Measurements from ENCODE around the gene ATP8B4.

ATP8B4 gene

GRCh38 chr15:49847423-49848281, 271.4 kb downstream of the ATP8B4 start:
- no peak for DNase-seq

- DNase-seq, result no peak
Observed at GRCh38 chr15:49844390-49844789, 274.6 kb downstream of the ATP8B4 start.

- DNase-seq, result no peak
Observed at GRCh38 chr15:49843725-49844124, 275.3 kb downstream of the ATP8B4 start.

DNA sequence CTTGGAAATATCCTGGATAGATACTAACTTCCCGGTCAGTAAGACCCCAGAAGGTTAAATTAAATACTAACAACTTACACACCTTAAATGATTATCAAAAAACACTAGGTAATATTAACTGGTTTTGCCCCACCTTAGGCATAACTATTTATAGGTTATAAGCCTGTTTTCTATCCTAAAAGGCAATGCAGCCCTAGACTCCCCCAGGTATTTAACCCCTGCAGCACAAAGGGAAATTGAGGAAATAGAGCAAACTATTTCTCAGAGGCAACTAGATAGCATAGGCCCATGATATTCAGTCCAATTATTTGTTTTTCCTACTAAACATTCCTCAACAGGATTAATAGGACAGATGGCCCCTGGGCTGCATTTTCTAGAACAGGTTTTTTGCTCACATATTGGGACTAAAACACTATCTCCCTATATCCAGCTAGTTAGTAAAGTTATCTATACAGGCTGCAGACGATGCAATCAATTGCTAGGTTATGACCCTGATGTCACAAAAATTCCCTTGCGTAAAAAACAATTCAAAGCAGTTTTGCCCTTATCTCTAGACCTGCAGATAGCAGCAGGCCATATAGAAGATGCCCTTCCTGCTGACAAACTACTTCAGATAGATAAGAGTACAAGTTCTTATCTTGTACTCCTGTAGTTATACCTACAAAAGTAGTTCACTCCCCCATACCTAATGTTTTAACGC, 276.9 kb downstream of the ATP8B4 start:
- DNase-seq, result no peak

DNA sequence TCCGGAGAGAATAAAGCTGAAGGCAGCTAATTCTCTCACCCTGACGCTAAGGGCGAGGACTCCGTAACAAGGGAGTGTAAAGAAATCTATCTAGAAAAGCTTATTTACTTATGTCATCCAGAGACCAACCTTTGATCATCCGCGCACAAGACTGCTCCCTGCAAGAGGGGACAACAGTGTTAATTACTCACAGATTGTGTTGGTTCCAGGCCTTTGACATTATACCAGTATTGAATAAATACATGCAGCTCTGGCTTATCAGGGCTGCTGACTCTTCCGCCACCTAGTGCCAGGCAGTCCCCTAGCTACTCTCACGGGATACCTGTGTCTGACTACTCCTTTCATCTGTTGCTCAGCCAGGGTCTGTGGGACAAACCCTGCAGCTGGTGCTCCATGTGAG, 286.5 kb downstream of the ATP8B4 start:
- no peak for DNase-seq

GRCh38 chr15:49831206-49831965, 287.6 kb downstream of the ATP8B4 start:
- no peak for DNase-seq

DNA sequence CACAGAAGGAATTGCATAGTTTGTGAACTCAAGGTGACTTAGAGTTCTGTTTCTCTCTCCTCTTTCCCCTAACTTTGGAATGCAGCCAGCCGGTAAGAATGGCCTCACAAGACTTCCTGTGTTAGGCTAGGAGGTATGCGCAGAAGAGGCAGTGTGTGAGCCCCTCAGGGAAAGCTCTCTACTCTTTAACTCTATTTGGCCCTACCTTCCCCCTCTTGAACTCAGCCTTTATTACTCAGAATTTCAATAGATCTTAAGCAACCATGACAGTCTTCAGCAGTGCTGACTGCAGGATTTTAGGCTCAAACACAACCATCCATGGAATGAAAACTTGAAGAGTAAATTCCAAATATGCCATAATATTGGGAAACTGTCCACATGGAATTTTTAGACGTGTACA, 288.6 kb downstream of the ATP8B4 start:
- no peak for DNase-seq

DNA sequence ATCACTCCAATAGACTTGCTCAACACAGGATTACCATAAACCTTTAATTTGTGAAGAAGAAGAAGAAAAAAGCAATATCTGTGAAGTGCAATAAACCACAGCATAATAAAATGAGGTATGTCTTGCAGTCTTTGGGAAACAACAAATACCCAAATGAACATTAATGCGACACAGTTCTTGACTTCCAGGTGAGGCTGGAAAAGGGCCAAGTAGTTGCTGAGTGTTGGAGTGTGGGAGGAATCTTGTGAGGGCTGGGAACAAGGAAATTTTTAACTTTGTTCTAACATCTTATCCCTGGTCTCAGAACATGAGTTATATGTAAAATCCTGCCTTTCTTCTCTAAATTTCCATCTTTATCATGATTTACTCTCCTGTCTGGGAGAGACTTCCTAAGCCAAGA, 291.7 kb downstream of the ATP8B4 start:
- DNase-seq, result no peak

DNA sequence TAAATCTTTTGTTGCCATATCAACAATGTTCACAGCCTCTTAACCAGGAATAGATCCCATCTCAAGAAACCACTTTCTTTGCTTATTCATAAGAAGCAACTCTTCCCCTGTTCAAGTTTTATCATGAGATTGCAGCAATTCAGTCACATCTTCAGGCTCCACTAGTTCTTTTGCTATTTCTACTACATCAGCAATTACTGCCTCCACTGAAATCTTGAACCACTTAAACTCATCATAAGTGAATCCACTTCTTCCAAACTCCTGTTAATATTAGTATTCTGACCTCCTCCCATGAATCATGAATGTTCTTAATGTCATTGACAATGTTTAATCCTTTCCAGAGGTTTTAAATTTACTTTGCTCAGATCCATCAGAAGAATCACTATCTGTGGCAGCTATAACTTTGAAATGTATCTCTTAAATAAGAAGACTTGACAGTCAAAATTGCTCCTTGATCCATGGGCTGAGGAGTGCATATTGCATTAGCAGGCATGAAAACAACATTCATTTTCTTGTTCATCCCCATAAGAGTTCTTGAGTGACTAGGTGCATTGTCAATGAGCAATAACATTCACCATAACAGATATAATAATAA, 292.3 kb downstream of the ATP8B4 start:
- no peak for DNase-seq

GRCh38 chr15:49824775-49825099, 294.3 kb downstream of the ATP8B4 start:
- no peak for DNase-seq

DNA sequence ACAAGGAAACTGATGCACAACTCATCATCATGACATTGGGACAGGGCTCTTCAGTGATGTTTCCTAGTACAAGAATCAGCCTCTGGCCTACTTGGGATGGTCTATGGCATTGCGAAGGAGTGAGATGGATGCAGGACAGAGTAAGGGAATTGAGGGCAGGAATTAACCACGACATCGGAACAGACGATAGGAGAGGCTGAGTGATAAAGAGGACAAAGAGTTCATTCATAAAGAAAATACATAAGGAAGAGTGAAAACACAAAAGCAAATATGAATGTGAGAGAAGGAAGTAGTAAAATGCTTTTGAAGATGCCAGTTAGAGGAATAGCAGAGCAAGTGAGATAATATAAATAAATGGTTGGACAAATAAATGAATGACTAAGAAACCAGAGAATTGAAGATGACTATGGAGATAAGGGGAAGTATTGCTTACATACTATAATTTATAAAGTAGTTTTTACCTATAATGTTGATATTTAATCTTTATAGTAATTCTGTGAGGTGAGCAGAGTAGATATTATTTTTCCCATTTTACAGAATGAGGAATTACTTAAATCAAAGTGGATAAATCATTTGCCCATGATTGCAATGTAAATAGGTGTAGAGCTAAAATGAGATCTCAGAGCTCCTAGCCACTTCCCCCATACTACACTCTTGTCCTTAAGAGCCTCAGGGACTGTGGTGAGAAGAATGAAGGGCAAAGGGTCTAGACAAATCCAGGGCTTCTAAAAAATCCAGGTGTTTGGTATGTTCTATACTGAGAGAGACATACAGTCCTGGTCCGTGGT, 294.9 kb downstream of the ATP8B4 start:
- no peak for DNase-seq

DNA sequence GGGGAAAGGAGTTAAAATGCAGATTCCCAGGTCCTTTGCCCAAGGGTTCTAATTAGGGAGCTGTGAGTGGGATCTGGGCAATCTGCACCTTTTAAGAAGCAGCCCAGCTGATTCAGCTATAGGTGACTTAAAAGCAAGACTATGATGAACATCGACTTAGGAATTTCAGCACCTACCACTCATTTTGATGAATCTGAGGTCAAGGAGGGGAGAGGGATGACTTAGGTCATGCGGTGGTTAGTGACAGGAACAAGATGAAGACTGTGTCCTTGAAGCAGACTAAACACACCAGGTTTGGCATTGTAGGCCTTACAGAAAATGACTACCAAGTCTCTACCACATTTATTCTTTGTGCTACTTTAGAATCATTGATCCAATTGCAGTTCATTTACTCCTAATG, 301.9 kb downstream of the ATP8B4 start:
- no peak for DNase-seq

DNA sequence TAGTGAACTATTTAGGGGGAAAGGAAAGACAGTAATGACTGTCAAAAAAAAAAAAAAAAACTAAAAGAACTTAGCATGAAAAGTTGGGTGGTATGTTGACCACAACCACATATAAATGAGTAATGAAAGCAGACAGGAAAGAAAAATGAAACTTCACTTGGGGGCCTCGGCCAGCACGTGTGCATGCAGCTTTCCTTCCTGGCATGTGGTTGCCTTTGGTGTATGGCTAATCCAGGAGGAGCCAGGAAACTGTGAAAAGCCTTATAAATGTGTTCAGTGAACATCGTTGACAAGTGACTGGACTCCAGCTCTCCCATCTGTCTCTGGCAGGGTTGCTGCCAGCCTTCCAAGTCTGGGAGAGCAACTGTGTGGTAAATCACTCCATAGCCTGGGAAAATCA, 303.1 kb downstream of the ATP8B4 start:
- DNase-seq, result peak in 1 of 2 experiments; percentile 20

DNA sequence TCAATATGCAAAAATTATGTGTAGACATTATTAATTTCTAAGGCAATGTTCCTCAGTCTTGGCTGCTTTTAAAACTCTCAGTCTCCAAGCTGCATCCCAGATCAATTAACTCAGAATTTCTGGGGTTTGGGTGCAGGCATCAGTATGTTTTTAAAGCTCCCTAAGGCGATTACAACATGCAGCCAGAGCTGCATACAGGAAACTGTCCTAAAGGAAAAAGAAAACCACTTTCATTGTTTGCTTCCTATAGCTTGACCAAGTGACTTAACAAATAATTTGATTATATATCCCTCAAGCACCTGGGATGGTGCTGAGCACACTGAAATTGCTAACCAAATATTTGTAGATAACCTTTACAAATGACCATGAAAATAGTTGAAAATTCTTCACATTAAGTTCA, 303.5 kb downstream of the ATP8B4 start:
- DNase-seq, result no peak

GRCh38 chr15:49814709-49815108, 304.3 kb downstream of the ATP8B4 start:
- DNase-seq, result no peak

- DNase-seq, result no peak
Observed at GRCh38 chr15:49813625-49814024, 305.4 kb downstream of the ATP8B4 start.

DNA sequence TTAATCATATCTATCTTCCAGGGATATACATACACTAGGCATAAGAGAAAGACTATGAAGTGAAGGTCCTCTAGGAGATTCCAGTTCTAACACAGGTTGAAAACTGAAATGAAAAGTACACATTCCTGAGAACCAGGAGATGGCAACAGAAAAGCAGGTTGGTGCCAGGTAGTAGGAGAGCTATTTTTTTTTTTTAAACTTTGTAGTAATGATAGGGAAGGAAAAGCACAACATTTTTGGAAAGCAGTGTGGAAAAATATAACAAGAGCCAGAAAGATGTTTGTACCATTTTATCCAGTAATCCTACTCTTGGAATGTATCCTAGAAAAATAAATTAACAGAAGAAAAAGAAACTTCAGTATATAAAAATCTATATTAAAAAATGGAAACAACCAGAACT, 308.3 kb downstream of the ATP8B4 start:
- DNase-seq, result no peak

- DNase-seq, result no peak
Observed at GRCh38 chr15:49809894-49810609, 309.0 kb downstream of the ATP8B4 start.

DNA sequence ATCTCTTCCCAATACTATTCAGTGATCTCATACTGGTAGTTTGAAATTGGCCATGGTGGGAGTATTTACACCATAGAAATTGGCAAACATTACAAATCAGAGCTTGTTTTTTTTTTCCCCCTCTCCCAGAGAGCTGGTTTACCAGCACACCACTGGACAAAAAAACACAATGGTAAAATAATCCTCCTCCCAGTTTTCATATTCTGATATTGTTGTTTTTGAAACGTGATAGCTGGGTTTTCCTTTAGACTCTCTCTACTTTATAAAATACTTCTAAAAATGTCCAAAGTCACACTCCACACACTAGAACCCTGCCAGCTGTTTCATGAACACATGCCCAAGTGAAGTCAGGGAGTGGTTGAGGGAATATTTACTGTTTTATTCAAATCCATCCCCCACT, 310.7 kb downstream of the ATP8B4 start:
- no peak for DNase-seq
